Heart left ventricle (tissue), 13 donors: ENCODE results near the gene SUMF1.

Experiments used
- POLR2A ChIP-seq, 2 donors: fragments of 450-650 bp; IDR thresholded peaks; one replicate each; pipeline ENCODE4 v1.6.1; 2017; ENCODE audit warnings: antibody characterized with exemption in 2 of 2, mild to moderate bottlenecking in 2 of 2, moderate library complexity in 2 of 2
- TF ChIP-seq, protein P1 (sequence below), 12 donors: fragments of 200-600 bp; sonication (generic) in 4 of 12; IDR thresholded peaks; one replicate each; pipeline versions ENCODE4 v1.5.0 to v1.8.0; 2018 to 2022; ENCODE audit warnings: antibody characterized with exemption in 12 of 12, mild to moderate bottlenecking in 5 of 12
- donor health status: ischemic (EF 13 %, LVEDD 7.1; RV severe dilation, severe dysfunction).
- donor health status: DM: no; HTN: yes; CAD: no.
- donor health status: DM: no; HTN: no; CAD: no.
- donor health status: ischemic (EF 25% LVEDD 6.9; RV normal size, moderate dysfunction).
- donor health status: ischemic (EF 25% LVEDD 5.7; RV mildly dilated, moderate dysfunction).
- donor health status: ischemic (EF 35%, LVEDD 5.7; RV mildly dilated, moderate dysfunction).
- donor health status: nonischemic (EF 11% LVEDD 7.7; RV severe dilation, severe dysfunction).
- donor health status: DM: yes; HTN: yes; CAD: no.
- donor health status: PGD.
- donor health status: ischemic (EF 29% LVEDD 5.4; RV normal size, mild dysfunction).
- donor health status: nonischemic (EF 23%, LVEDD 6.1; RV moderate dilation, normal function).

DNA sequence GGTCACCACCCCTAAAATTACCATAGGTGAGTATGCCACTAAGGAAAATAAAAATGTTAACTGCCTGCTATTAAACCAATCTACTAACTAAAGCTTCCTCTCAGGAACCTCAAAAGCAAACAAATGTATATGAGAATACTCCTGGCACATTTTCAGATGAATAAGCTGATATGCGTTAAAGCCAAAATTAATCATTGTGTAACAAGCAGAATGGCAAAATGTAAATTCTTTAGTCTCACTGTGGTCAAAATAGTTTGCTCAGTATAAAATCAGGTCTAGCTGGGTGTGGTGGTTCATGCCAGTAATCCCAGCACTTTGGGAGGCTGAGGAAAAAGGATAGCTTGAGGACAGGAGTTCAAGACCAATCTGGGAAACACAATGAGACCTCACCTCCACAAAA lies 53.6 kb downstream of the SUMF1 start:
- TF ChIP-seq POLR2A (IDR thresholded peaks at IDR 0.05): no peak
- TF ChIP-seq, protein P1, sequence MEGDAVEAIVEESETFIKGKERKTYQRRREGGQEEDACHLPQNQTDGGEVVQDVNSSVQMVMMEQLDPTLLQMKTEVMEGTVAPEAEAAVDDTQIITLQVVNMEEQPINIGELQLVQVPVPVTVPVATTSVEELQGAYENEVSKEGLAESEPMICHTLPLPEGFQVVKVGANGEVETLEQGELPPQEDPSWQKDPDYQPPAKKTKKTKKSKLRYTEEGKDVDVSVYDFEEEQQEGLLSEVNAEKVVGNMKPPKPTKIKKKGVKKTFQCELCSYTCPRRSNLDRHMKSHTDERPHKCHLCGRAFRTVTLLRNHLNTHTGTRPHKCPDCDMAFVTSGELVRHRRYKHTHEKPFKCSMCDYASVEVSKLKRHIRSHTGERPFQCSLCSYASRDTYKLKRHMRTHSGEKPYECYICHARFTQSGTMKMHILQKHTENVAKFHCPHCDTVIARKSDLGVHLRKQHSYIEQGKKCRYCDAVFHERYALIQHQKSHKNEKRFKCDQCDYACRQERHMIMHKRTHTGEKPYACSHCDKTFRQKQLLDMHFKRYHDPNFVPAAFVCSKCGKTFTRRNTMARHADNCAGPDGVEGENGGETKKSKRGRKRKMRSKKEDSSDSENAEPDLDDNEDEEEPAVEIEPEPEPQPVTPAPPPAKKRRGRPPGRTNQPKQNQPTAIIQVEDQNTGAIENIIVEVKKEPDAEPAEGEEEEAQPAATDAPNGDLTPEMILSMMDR (IDR thresholded peaks at IDR 0.05): no peak
